Stimulated activated CD8-positive, alpha-beta memory T cell treated with anti-CD3 and anti-CD28 coated beads, Interleukin-4, amount 100 ng/mL, for 48 hours (primary cell): Measurements from ENCODE around the gene MT1M.
A peak's percentile ranks its signal among the peaks of the same experiment; 100 is the strongest.

ENCODE experiments used
- DNase-seq: peaks from one replicate; pipeline ENCODE4 v3.0.0-alpha.2; 2020

Gene MT1M

GRCh38 chr16:56679078-56679730, 46.7 kb downstream of the MT1M start:
- DNase-seq, result no peak

- no peak for DNase-seq
Measured at GRCh38 chr16:56679818-56680217, 47.4 kb downstream of the MT1M start.

GRCh38 chr16:56681939-56682702, 49.7 kb downstream of the MT1M start, which contains the start of gene MT1X:
TSS of gene MT1X (plus strand) at chr16:56682470. CDS start at chr16:56682541, 71 bp downstream.
- peak; percentile 94 for DNase-seq

- peak; percentile 41 for DNase-seq
Measured at GRCh38 chr16:56682703-56683397, 50.4 kb downstream of the MT1M start.
